Spleen (tissue), 11 donors: ENCODE measurements around the gene OLR1. TPM values are rescaled to one million over a fixed set of nuclear protein-coding genes. Genes with fewer than 3 reads are reported as not detected.

Experiments used
- DNase-seq: peaks from one replicate; pipeline ENCODE4 v3.0.0-alpha.2; 2020
- H3K27ac ChIP-seq, 8 donors: fragments of 200-600 bp; sonication (generic) in 7 of 8; 1 replicate in 4 of 8; 2 replicates in 4 of 8; pipeline versions ENCODE4 v1.5.0 to v1.8.0; 2016 to 2021; ENCODE audit warnings: inconsistent platforms in 4 of 8, mild to moderate bottlenecking in 4 of 8, moderate library complexity in 1 of 8
- H3K27me3 ChIP-seq, 7 donors: fragments of 200-600 bp; sonication (generic) in 6 of 7; replicated peaks in 1 of 7; 1 replicate in 4 of 7; 2 replicates in 3 of 7; pipeline versions ENCODE4 v1.5.0 to v1.8.0; 2016 to 2021; ENCODE audit warnings: inconsistent platforms in 3 of 7, mild to moderate bottlenecking in 1 of 7
- H3K36me3 ChIP-seq, 6 donors: fragments of 200-600 bp; sonication (generic) in 5 of 6; 1 replicate in 4 of 6; 2 replicates in 2 of 6; pipeline versions ENCODE4 v1.5.0 to v1.8.0; 2016 to 2021; ENCODE audit warnings: inconsistent platforms in 2 of 6
- H3K4me1 ChIP-seq, 6 donors: fragments of 200-600 bp; sonication (generic) in 5 of 6; 1 replicate in 3 of 6; 2 replicates in 3 of 6; pipeline versions ENCODE4 v1.5.0 to v1.8.0; 2016 to 2021; ENCODE audit warnings: inconsistent platforms in 3 of 6
- H3K4me3 ChIP-seq, 8 donors: fragments of 200-600 bp; sonication (generic) in 7 of 8; 1 replicate in 4 of 8; 2 replicates in 4 of 8; pipeline versions ENCODE4 v1.5.0 to v1.8.0; 2016 to 2021; ENCODE audit warnings: inconsistent platforms in 4 of 8, mild to moderate bottlenecking in 4 of 8, moderate library complexity in 2 of 8
- H3K9me3 ChIP-seq, 8 donors: fragments of 200-600 bp; sonication (generic) in 7 of 8; 1 replicate in 4 of 8; 2 replicates in 4 of 8; pipeline versions ENCODE4 v1.5.0 to v1.8.0; 2016 to 2021; ENCODE audit warnings: inconsistent platforms in 4 of 8
- POLR2A ChIP-seq, 3 donors: fragments of 450-650 bp; IDR thresholded peaks; one replicate each; pipeline ENCODE4 v1.5.1; 2017; ENCODE audit warnings: antibody characterized with exemption in 3 of 3, mild to moderate bottlenecking in 1 of 3
- POLR2AphosphoS5 ChIP-seq, 3 donors: sonication (generic); formaldehyde crosslinking; IDR thresholded peaks; one replicate each; pipeline ENCODE4 v1.5.1; 2017; ENCODE audit warnings: antibody characterized with exemption in 3 of 3
- WGBS, 5 donors: extraction: QIAGEN DNeasy Blood & Tissue Kit in 3 of 5; methylation state at CpG; one replicate each; pipeline versions ENCODE4 v1.1.5 to v1.1.7; 2013 to 2018; 5-methylcytosine and 5-hydroxymethylcytosine counted together
- intact Hi-C: fragments of 100-400 bp; cut with DNase I; formaldehyde crosslinking; loops from one replicate; pipeline ENCODE4 v1.15.0; 2023; ENCODE audit warnings: low total_unique reads
- polyA plus RNA-seq, 3 donors: library from polyadenylated mRNA; stranded (reverse); fragments of 200-250 nt; gene quantifications; one replicate each; pipeline ENCODE4 v1.2.1, GENCODE V29; 2013
- total RNA-seq, 7 donors: library from RNA; depleted of rRNA in 3 of 7; stranded (reverse); fragments of >200 nt in 3 of 7; fragmentation: NEBNext Ultra II Directional in 4 of 7; extraction: Animal tissue kit (Norgen Biotek cat#: 25700) in 4 of 7; gene quantifications; one replicate each; pipeline versions ENCODE4 v1.1.0 to v1.2.1, GENCODE V29; 2016 to 2021
- TF ChIP-seq, protein P1 (sequence below), 11 experiments: fragments of 200-600 bp in 7 of 11; fragments of 450-650 bp in 4 of 11; sonication (generic) in 4 of 11; IDR thresholded peaks in 8 of 11; conservative IDR thresholded peaks in 3 of 11; 1 replicate in 7 of 11; 2 replicates in 4 of 11; pipeline versions ENCODE4 v1.4.0 to v1.8.0; 2016 to 2021; ENCODE audit warnings: antibody characterized with exemption in 11 of 11, inconsistent platforms in 4 of 11, mild to moderate bottlenecking in 1 of 11
- donor health status: healthy with polysubstance abuse.
- donor health status: DM: no; HTN: no; CAD: no; lungs with moderate emphysema.
- donor health status: DM: no; HTN: no; CAD: no.
- donor health status: Bipolar disorder and iron deficiency.
- donor health status: healthy.
- donor health status: DM: no; HTN: no; CAD: no.
- donor health status: DM: yes; HTN: yes; CAD: no.

Gene OLR1
- total and polyA plus RNA-seq, 10 donors, result 0.09 to 10.5 (median 1.2) TPM; not detected in 3

- DNase-seq, result no peak
- Histone ChIP-seq H3K4me1 (peaks cover 0 to 9% (median 2%) of the 10 kb centered on the region in 6 donors), H3K4me3 (no peak overlapping the region), H3K27me3 (peaks cover 0 to 18% (median 0%) of the 10 kb centered on the region in 7 donors), H3K27ac (no peak overlapping the region), H3K36me3 (no peaks in the 10 kb centered on the region), H3K9me3 (peaks cover 0 to 4% (median 0%) of the 10 kb centered on the region in 8 donors)
- TF ChIP-seq POLR2A (IDR thresholded peaks at IDR 0.05) (no peak), POLR2AphosphoS5 (IDR thresholded peaks at IDR 0.05) (no peak)
- TF ChIP-seq, protein P1, sequence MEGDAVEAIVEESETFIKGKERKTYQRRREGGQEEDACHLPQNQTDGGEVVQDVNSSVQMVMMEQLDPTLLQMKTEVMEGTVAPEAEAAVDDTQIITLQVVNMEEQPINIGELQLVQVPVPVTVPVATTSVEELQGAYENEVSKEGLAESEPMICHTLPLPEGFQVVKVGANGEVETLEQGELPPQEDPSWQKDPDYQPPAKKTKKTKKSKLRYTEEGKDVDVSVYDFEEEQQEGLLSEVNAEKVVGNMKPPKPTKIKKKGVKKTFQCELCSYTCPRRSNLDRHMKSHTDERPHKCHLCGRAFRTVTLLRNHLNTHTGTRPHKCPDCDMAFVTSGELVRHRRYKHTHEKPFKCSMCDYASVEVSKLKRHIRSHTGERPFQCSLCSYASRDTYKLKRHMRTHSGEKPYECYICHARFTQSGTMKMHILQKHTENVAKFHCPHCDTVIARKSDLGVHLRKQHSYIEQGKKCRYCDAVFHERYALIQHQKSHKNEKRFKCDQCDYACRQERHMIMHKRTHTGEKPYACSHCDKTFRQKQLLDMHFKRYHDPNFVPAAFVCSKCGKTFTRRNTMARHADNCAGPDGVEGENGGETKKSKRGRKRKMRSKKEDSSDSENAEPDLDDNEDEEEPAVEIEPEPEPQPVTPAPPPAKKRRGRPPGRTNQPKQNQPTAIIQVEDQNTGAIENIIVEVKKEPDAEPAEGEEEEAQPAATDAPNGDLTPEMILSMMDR (IDR thresholded peaks at IDR 0.05 in 8 of 11, conservative IDR thresholded peaks at IDR 0.05 in 3 of 11), result no peak
- intact Hi-C loops, result no loop called here
- 0 to 32% (median 0%) methylated on average over 1 of the region's 1 CpG for WGBS, 5 donors
Measured at GRCh38 chr12:10142976-10143589, 28.8 kb downstream of the OLR1 start.

- Histone ChIP-seq H3K9me3 (no peaks in the 10 kb centered on the region), H3K27me3 (peaks cover 0 to 24% (median 0%) of the 10 kb centered on the region in 7 donors), H3K4me3 (no peak overlapping the region), H3K27ac (no peak overlapping the region), H3K4me1 (peaks cover 0 to 9% (median 2%) of the 10 kb centered on the region in 6 donors), H3K36me3 (no peaks in the 10 kb centered on the region)
- intact Hi-C loops, result no loop called here
- no peak for DNase-seq
- 5 to 9% (median 6%) methylated on average over 2 of the region's 2 CpGs for WGBS, 5 donors
- TF ChIP-seq, protein P1 (IDR thresholded peaks at IDR 0.05 in 8 of 11, conservative IDR thresholded peaks at IDR 0.05 in 3 of 11), result peak; percentile 25 to 77 (median 56)
- no peak for TF ChIP-seq POLR2AphosphoS5 (IDR thresholded peaks at IDR 0.05)
Measured at GRCh38 chr12:10140001-10140400, 31.9 kb downstream of the OLR1 start.

DNA sequence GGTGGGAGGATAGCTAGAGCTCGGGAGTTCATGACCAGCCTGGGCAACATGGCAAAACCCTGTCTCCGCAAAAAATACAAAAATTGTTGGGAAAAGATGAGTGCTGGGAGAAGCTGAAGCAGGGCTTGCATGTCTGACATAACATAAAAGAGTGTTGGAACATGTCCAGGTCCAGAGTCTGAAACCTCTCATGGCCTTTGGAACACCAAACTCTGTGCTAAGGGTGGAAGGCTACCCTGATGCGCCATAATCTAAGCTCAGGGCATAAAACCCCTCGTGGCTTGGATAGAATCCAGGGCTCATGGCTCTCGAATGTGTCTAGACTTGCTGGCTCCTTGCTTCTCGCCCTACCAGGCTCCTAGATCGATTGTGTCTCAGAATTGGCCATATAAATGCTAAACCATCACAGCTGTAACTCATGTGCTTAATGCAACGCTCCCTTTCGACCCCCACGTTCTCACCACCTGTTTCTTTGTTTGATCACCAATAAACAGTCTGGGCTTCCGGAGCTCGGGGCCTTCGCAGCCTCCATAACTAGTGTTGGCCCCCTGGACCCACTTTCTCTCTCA lies 35.2 kb downstream of the OLR1 start:
- WGBS, 5 donors, result 78 to 91% (median 82%) methylated on average over 13 of the region's 13 CpGs
- H3K4me1 ChIP-seq, result peaks cover 0 to 10% (median 2%) of the 10 kb centered on the region in 6 donors
- TF ChIP-seq, protein P1 (IDR thresholded peaks at IDR 0.05 in 8 of 11, conservative IDR thresholded peaks at IDR 0.05 in 3 of 11), result no peak
- TF ChIP-seq POLR2AphosphoS5 (IDR thresholded peaks at IDR 0.05) (no peak), POLR2A (IDR thresholded peaks at IDR 0.05) (no peak)

DNA sequence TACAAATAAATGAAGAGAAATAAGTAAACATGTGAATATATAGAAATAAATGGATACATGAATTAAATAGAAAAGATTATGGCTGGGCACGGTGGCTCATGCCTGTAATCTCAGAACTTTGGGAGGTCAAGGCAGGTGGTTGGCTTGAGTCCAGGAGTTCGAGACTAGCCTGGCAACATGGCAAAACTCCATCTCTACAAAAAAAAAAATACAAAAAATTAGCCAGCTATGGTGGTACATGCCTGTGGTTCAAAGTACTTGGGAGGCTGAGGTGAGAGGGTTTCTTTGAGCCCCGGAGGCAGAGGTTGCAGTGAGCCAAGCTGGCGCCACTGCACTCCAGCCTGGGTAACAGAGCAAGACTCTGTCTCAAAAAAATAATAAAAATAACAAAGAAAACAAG lies 36.8 kb downstream of the OLR1 start:
- Histone ChIP-seq H3K4me1 (peaks cover 0 to 26% (median 14%) of the 10 kb centered on the region in 6 donors), H3K27me3 (peaks cover 0 to 22% (median 0%) of the 10 kb centered on the region in 7 donors), H3K9me3 (no peaks in the 10 kb centered on the region), H3K4me3 (no peak overlapping the region), H3K27ac (no peak overlapping the region), H3K36me3 (no peaks in the 10 kb centered on the region)
- intact Hi-C loops, result loop anchor here (5.0 kb wide), 1 partner anchor 103 kb away; the partner anchor contains the start of gene CLEC9A
- DNase-seq, result no peak
- TF ChIP-seq, protein P1 (IDR thresholded peaks at IDR 0.05 in 8 of 11, conservative IDR thresholded peaks at IDR 0.05 in 3 of 11), result no peak
- TF ChIP-seq POLR2A (IDR thresholded peaks at IDR 0.05) (no peak), POLR2AphosphoS5 (IDR thresholded peaks at IDR 0.05) (no peak)
- WGBS, 5 donors, result 74 to 88% (median 78%) methylated on average over 4 of the region's 4 CpGs

More for the DNA sequence above, 35.2 kb downstream of the OLR1 start:
- H3K27me3 ChIP-seq, result peaks cover 0 to 26% (median 0%) of the 10 kb centered on the region in 7 donors
- no peaks in the 10 kb centered on the region for H3K36me3 ChIP-seq
- DNase-seq, result no peak
- intact Hi-C loops, result loop anchor here (5.0 kb wide), 1 partner anchor 104 kb away; the partner anchor contains the start of gene CLEC9A
- H3K9me3 ChIP-seq, result no peaks in the 10 kb centered on the region
- no peak overlapping the region for H3K4me3 ChIP-seq
- H3K27ac ChIP-seq, result no peak overlapping the region
